A549 (cell line): ENCODE results near the gene CCDC188.

ENCODE experiments used
- BCL3 ChIP-seq: fragments of >200 bp; sonication (Bioruptor Twin); formaldehyde crosslinking; IDR thresholded peaks from 3 replicates; pipeline ENCODE4 v1.6.1; 2016
- CHD4 ChIP-seq: fragments of 200-600 bp; sonication (generic); IDR thresholded peaks from 2 replicates; pipeline ENCODE4 v1.6.1; 2016; ENCODE audit warnings: antibody characterized with exemption, mild to moderate bottlenecking, borderline replicate concordance
- CTCF ChIP-seq: fragments of >200 bp; sonication (Bioruptor Twin); formaldehyde crosslinking; IDR thresholded peaks from 3 replicates; pipeline ENCODE4 v1.5.1; 2016
- EHMT2 ChIP-seq: fragments of 200-600 bp; sonication (generic); IDR thresholded peaks from 2 replicates; pipeline ENCODE4 v1.6.1; 2016; ENCODE audit warnings: antibody characterized with exemption, low read depth, mild to moderate bottlenecking, moderate library complexity
- ELK1 ChIP-seq: fragments of 150-350 bp; IDR thresholded peaks from 2 replicates; pipeline ENCODE4 v1.6.1; 2014; ENCODE audit warnings: low read depth, mild to moderate bottlenecking, low read length
- EP300 ChIP-seq, 2 experiments: fragments of >200 bp; sonication (Bioruptor Twin); formaldehyde crosslinking; IDR thresholded peaks; 2 replicates in 1 of 2; 3 replicates in 1 of 2; pipeline ENCODE4 v1.6.1; 2016 to 2017
- MAX ChIP-seq: IDR thresholded peaks from 2 replicates; pipeline ENCODE4 v1.6.1; 2012
- POLR2A ChIP-seq: IDR thresholded peaks from 2 replicates; pipeline ENCODE4 v1.6.1; 2012; ENCODE audit warnings: mild to moderate bottlenecking, low read length
- REST ChIP-seq: fragments of 200-600 bp; sonication (generic); IDR thresholded peaks from 2 replicates; pipeline ENCODE4 v1.6.1; 2016; ENCODE audit warnings: antibody characterized with exemption, mild to moderate bottlenecking, moderate library complexity
- SREBF2 ChIP-seq: fragments of 450-650 bp; IDR thresholded peaks from 2 replicates; pipeline ENCODE4 v1.6.1; 2014; ENCODE audit warnings: mild to moderate bottlenecking, moderate library complexity

- no peak for TF ChIP-seq BCL3
- TF ChIP-seq ELK1, result no peak
- no peak for TF ChIP-seq CTCF
- TF ChIP-seq MAX, result no peak
- no peak for TF ChIP-seq CHD4
- no peak for TF ChIP-seq EHMT2
- no peak for TF ChIP-seq EP300 (IDR thresholded peaks at IDR 0.05)
- no peak for TF ChIP-seq SREBF2
- no peak for TF ChIP-seq POLR2A
- TF ChIP-seq REST, result no peak
Observed at GRCh38 chr22:20110359-20110985, 40.4 kb downstream of the CCDC188 start.
